Thymus (tissue), 11 donors: Measurements from ENCODE around the gene RNF115. TPM values are rescaled to one million over a fixed set of nuclear protein-coding genes. Genes with fewer than 3 reads are reported as not detected.

ENCODE experiments used
- DNase-seq, 9 donors: peaks; one replicate each; pipeline ENCODE4 v3.0.0-alpha.2; 2013; ENCODE audit warnings: low spot score in 9 of 9, low read depth in 6 of 9, missing footprints in 1 of 9
- H3K27ac ChIP-seq, 2 donors: one replicate each; pipeline ENCODE4 v1.5.1; 2013; ENCODE audit warnings: control low read depth in 1 of 2, low read depth in 1 of 2, low read length in 1 of 2, mild to moderate bottlenecking in 1 of 2, moderate library complexity in 1 of 2
- H3K27me3 ChIP-seq, 2 donors: one replicate each; pipeline ENCODE4 v1.5.1; 2013; ENCODE audit warnings: low read length in 1 of 2; ENCODE audit not compliant: control insufficient read depth in 2 of 2, insufficient read depth in 1 of 2
- H3K36me3 ChIP-seq, 2 donors: one replicate each; pipeline ENCODE4 v1.5.1; 2013; ENCODE audit warnings: low read length in 1 of 2, mild to moderate bottlenecking in 1 of 2, moderate library complexity in 1 of 2; ENCODE audit not compliant: control insufficient read depth in 2 of 2, insufficient read depth in 2 of 2
- H3K4me1 ChIP-seq, 2 donors: one replicate each; pipeline ENCODE4 v1.5.1; 2013; ENCODE audit warnings: low read length in 2 of 2; ENCODE audit not compliant: control insufficient read depth in 2 of 2, insufficient read depth in 2 of 2
- H3K4me3 ChIP-seq, 2 donors: one replicate each; pipeline ENCODE4 v1.5.1; 2013; ENCODE audit warnings: low read length in 2 of 2, control low read depth in 1 of 2, mild to moderate bottlenecking in 1 of 2
- H3K9me3 ChIP-seq, 2 donors: one replicate each; pipeline ENCODE4 v1.5.1; 2013; ENCODE audit warnings: low read length in 1 of 2, mild to moderate bottlenecking in 1 of 2; ENCODE audit not compliant: control insufficient read depth in 2 of 2, insufficient read depth in 1 of 2
- WGBS: extraction: QIAGEN DNeasy Blood & Tissue Kit; methylation state at CpG from one replicate; pipeline ENCODE4 v1.1.7; 2013; 5-methylcytosine and 5-hydroxymethylcytosine counted together
- polyA plus RNA-seq: library from polyadenylated mRNA; stranded (reverse); fragments of 200-250 nt; gene quantifications from one replicate; pipeline ENCODE4 v1.2.3, GENCODE V29; 2013
- total RNA-seq: library from RNA; stranded (reverse); fragments of 120-200 nt; gene quantifications from one replicate; pipeline ENCODE4 v1.2.4, GENCODE V29; 2013
- donor health status: healthy.

Gene RNF115
- total and polyA plus RNA-seq, 2 donors = 8.8 to 12.3 TPM

GRCh38 chr1:145690587-145691558 lies 133.0 kb downstream of the RNF115 start:
- H3K27me3 ChIP-seq = no peaks in the 10 kb centered on the region
- peak in 7 of 9 donors; percentile 9 to 78 (median 26) for DNase-seq
- H3K4me3 ChIP-seq = no peak overlapping the region
- H3K4me1 ChIP-seq = peaks cover 0 to 15% of the 10 kb centered on the region in 2 donors
- WGBS = 59% methylated on average over 5 of the region's 5 CpGs
- H3K9me3 ChIP-seq = no peaks in the 10 kb centered on the region
- H3K27ac ChIP-seq = peak overlapping the region in 1 of 2 donors; percentile 2
- no peaks in the 10 kb centered on the region for H3K36me3 ChIP-seq

- no peaks in the 10 kb centered on the region for H3K36me3 ChIP-seq
- H3K4me1 ChIP-seq = peaks cover 0 to 15% of the 10 kb centered on the region in 2 donors
- no peaks in the 10 kb centered on the region for H3K9me3 ChIP-seq
- DNase-seq = no peak
- 97% methylated on average over 6 of the region's 6 CpGs for WGBS
- H3K27ac ChIP-seq = no peak overlapping the region
- no peaks in the 10 kb centered on the region for H3K27me3 ChIP-seq
- H3K4me3 ChIP-seq = no peak overlapping the region
Observed at GRCh38 chr1:145689922-145690321, 134.0 kb downstream of the RNF115 start.

GRCh38 chr1:145688924-145689323 lies 135.0 kb downstream of the RNF115 start:
- Histone ChIP-seq H3K27me3 (no peaks in the 10 kb centered on the region), H3K9me3 (no peaks in the 10 kb centered on the region), H3K36me3 (no peaks in the 10 kb centered on the region), H3K27ac (no peak overlapping the region), H3K4me3 (no peak overlapping the region), H3K4me1 (peaks cover 0 to 15% of the 10 kb centered on the region in 2 donors)
- no peak for DNase-seq
- WGBS = 98% methylated on average over 6 of the region's 6 CpGs

Other genes with a start within 250 kb of the RNF115 start
- gene GPR89A, start 216.1 kb downstream of the RNF115 start, total RNA-seq = 25.2 TPM
- 21.3 TPM for gene GPR89A, start 216.1 kb downstream of the RNF115 start, polyA plus RNA-seq
- 0.90 TPM for gene PDZK1, start 116.7 kb downstream of the RNF115 start, total RNA-seq
- gene PDZK1, start 116.7 kb downstream of the RNF115 start, polyA plus RNA-seq = 1.5 TPM
- 0.76 TPM for gene CD160, start 104.6 kb downstream of the RNF115 start, total RNA-seq
- 0.25 TPM for gene CD160, start 104.6 kb downstream of the RNF115 start, polyA plus RNA-seq
- 26.7 TPM for gene POLR3C, start 105 bp upstream of the RNF115 start, total RNA-seq
- gene POLR3C, start 105 bp upstream of the RNF115 start, polyA plus RNA-seq = 17.2 TPM
- gene NUDT17, start 21.5 kb upstream of the RNF115 start, total RNA-seq = 3.7 TPM
- gene NUDT17, start 21.5 kb upstream of the RNF115 start, polyA plus RNA-seq = 6.0 TPM
- 6.0 TPM for gene PIAS3, start 35.0 kb upstream of the RNF115 start, total RNA-seq
- gene PIAS3, start 35.0 kb upstream of the RNF115 start, polyA plus RNA-seq = 29.9 TPM
- gene ANKRD35, start 61.8 kb upstream of the RNF115 start, total RNA-seq = 0.28 TPM
- gene ANKRD35, start 61.8 kb upstream of the RNF115 start, polyA plus RNA-seq = 2.7 TPM
- gene ITGA10, start 86.0 kb upstream of the RNF115 start, total RNA-seq = 0.57 TPM
- 10.3 TPM for gene ITGA10, start 86.0 kb upstream of the RNF115 start, polyA plus RNA-seq
- 32.9 TPM for gene PEX11B, start 94.6 kb upstream of the RNF115 start, total RNA-seq
- gene PEX11B, start 94.6 kb upstream of the RNF115 start, polyA plus RNA-seq = 38.1 TPM
- 225 TPM for gene RBM8A, start 103.4 kb upstream of the RNF115 start, total RNA-seq
- 112 TPM for gene RBM8A, start 103.4 kb upstream of the RNF115 start, polyA plus RNA-seq
- gene LIX1L, start 133.9 kb upstream of the RNF115 start, total RNA-seq = 13.1 TPM
- 22.0 TPM for gene LIX1L, start 133.9 kb upstream of the RNF115 start, polyA plus RNA-seq
- gene ANKRD34A, start 140.5 kb upstream of the RNF115 start, total RNA-seq = 0.19 TPM
- gene ANKRD34A, start 140.5 kb upstream of the RNF115 start, polyA plus RNA-seq = 0.89 TPM
- gene POLR3GL, start 140.6 kb upstream of the RNF115 start, total RNA-seq = 37.5 TPM
- 89.6 TPM for gene POLR3GL, start 140.6 kb upstream of the RNF115 start, polyA plus RNA-seq
- 336 TPM for gene TXNIP, start 172.5 kb upstream of the RNF115 start, total RNA-seq
- gene TXNIP, start 172.5 kb upstream of the RNF115 start, polyA plus RNA-seq = 1,022 TPM
- 0.38 TPM for gene HJV, start 197.6 kb upstream of the RNF115 start, total RNA-seq
- gene HJV, start 197.6 kb upstream of the RNF115 start, polyA plus RNA-seq = 0.62 TPM